ENCODE data around the gene NFATC2.

DNA sequence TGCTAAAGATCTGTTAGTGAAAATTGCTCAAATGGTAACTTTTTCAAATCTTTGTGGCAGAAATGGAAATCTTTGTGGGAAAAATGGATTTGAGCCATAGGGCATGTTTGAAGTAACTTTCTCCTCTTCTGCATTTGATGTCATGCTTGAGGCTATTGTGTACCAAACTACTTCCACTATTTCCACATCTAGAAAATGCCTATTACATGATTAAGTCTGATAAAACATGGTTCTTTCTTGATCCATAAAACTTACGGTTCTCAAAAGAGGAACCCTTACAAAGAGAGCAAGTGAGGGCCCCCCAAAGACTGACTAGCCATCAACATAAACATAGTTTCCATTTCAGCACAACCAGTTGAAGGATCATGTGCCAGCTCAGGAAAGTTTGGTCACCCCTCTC, 150.6 kb downstream of the NFATC2 start:
- TF ChIP-seq, protein P1, sequence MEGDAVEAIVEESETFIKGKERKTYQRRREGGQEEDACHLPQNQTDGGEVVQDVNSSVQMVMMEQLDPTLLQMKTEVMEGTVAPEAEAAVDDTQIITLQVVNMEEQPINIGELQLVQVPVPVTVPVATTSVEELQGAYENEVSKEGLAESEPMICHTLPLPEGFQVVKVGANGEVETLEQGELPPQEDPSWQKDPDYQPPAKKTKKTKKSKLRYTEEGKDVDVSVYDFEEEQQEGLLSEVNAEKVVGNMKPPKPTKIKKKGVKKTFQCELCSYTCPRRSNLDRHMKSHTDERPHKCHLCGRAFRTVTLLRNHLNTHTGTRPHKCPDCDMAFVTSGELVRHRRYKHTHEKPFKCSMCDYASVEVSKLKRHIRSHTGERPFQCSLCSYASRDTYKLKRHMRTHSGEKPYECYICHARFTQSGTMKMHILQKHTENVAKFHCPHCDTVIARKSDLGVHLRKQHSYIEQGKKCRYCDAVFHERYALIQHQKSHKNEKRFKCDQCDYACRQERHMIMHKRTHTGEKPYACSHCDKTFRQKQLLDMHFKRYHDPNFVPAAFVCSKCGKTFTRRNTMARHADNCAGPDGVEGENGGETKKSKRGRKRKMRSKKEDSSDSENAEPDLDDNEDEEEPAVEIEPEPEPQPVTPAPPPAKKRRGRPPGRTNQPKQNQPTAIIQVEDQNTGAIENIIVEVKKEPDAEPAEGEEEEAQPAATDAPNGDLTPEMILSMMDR (conservative IDR thresholded peaks at IDR 0.05; ENCODE audit: low read depth in 2 of 2) = no peak
- TF ChIP-seq POLR2AphosphoS5 (IDR thresholded peaks at IDR 0.05; ENCODE audit: low read depth) (no peak), CREB1 (CRISPR knock-in tag; IDR thresholded peaks at IDR 0.05; ENCODE audit: low read depth) (no peak), JUNB (IDR thresholded peaks at IDR 0.05; ENCODE audit: unreplicated experiment) (no peak), EZH2phosphoT487 (IDR thresholded peaks at IDR 0.05; ENCODE audit: unreplicated experiment) (no peak), EZH2 (IDR thresholded peaks at IDR 0.05; ENCODE audit: low read depth, unreplicated experiment) (no peak), STAT1 (IDR thresholded peaks at IDR 0.05; ENCODE audit: unreplicated experiment) (no peak), ZNF114 (CRISPR knock-in tag; IDR thresholded peaks at IDR 0.05) (no peak), ZNF331 (CRISPR knock-in tag; IDR thresholded peaks at IDR 0.05; ENCODE audit: low read depth) (no peak), NANOG (IDR thresholded peaks at IDR 0.05; ENCODE audit: borderline replicate concordance) (no peak)
- TF ChIP-seq, protein P2, sequence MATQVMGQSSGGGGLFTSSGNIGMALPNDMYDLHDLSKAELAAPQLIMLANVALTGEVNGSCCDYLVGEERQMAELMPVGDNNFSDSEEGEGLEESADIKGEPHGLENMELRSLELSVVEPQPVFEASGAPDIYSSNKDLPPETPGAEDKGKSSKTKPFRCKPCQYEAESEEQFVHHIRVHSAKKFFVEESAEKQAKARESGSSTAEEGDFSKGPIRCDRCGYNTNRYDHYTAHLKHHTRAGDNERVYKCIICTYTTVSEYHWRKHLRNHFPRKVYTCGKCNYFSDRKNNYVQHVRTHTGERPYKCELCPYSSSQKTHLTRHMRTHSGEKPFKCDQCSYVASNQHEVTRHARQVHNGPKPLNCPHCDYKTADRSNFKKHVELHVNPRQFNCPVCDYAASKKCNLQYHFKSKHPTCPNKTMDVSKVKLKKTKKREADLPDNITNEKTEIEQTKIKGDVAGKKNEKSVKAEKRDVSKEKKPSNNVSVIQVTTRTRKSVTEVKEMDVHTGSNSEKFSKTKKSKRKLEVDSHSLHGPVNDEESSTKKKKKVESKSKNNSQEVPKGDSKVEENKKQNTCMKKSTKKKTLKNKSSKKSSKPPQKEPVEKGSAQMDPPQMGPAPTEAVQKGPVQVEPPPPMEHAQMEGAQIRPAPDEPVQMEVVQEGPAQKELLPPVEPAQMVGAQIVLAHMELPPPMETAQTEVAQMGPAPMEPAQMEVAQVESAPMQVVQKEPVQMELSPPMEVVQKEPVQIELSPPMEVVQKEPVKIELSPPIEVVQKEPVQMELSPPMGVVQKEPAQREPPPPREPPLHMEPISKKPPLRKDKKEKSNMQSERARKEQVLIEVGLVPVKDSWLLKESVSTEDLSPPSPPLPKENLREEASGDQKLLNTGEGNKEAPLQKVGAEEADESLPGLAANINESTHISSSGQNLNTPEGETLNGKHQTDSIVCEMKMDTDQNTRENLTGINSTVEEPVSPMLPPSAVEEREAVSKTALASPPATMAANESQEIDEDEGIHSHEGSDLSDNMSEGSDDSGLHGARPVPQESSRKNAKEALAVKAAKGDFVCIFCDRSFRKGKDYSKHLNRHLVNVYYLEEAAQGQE (IDR thresholded peaks at IDR 0.05; ENCODE audit: unreplicated experiment) = no peak
- TF ChIP-seq, protein P3, sequence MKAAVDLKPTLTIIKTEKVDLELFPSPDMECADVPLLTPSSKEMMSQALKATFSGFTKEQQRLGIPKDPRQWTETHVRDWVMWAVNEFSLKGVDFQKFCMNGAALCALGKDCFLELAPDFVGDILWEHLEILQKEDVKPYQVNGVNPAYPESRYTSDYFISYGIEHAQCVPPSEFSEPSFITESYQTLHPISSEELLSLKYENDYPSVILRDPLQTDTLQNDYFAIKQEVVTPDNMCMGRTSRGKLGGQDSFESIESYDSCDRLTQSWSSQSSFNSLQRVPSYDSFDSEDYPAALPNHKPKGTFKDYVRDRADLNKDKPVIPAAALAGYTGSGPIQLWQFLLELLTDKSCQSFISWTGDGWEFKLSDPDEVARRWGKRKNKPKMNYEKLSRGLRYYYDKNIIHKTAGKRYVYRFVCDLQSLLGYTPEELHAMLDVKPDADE (IDR thresholded peaks at IDR 0.05) = no peak
